ENCODE measurements around the gene REV3L.
"Not testable (repeated sequence)": the region's sequence is repeated elsewhere in the genome, so short reads cannot be mapped to it uniquely, and the experiment has no call there.

Gene REV3L

GRCh38 chr6:111354758-111355555 lies 128.1 kb downstream of the REV3L start:
- DNase-seq = no peak

GRCh38 chr6:111353912-111354462 lies 129.0 kb downstream of the REV3L start:
- DNase-seq = no peak

- DNase-seq = no peak
Measured at GRCh38 chr6:111347589-111347988, 135.4 kb downstream of the REV3L start.

GRCh38 chr6:111342913-111343312 lies 140.1 kb downstream of the REV3L start:
- peak; percentile 17 for DNase-seq

- DNase-seq = peak; percentile 50
Measured at GRCh38 chr6:111339294-111339693, 143.7 kb downstream of the REV3L start.

GRCh38 chr6:111338843-111339242 lies 144.2 kb downstream of the REV3L start:
- DNase-seq = peak; percentile 71

GRCh38 chr6:111337829-111338236 lies 145.2 kb downstream of the REV3L start:
- DNase-seq = no peak

- peak; percentile 16 for DNase-seq
Measured at GRCh38 chr6:111329882-111330633, 153.0 kb downstream of the REV3L start.

- DNase-seq = no peak
Measured at GRCh38 chr6:111326563-111326962, 156.5 kb downstream of the REV3L start.

- no peak for DNase-seq
Measured at GRCh38 chr6:111322145-111322544, 160.9 kb downstream of the REV3L start.

GRCh38 chr6:111307950-111308349 lies 175.1 kb downstream of the REV3L start:
- DNase-seq = not testable (repeated sequence)

GRCh38 chr6:111307275-111307858 lies 175.7 kb downstream of the REV3L start:
- no peak for DNase-seq

GRCh38 chr6:111306104-111306888 lies 176.7 kb downstream of the REV3L start:
- no peak for DNase-seq

GRCh38 chr6:111301946-111302345 lies 181.1 kb downstream of the REV3L start:
- DNase-seq = no peak

GRCh38 chr6:111300938-111301800 lies 181.8 kb downstream of the REV3L start:
- DNase-seq = not testable (repeated sequence)

- no peak for DNase-seq
Measured at GRCh38 chr6:111297776-111298175, 185.2 kb downstream of the REV3L start.

- DNase-seq = no peak
Measured at GRCh38 chr6:111294374-111294967, 188.5 kb downstream of the REV3L start.

- no peak for DNase-seq
Measured at GRCh38 chr6:111291336-111292259, 191.4 kb downstream of the REV3L start.

- peak; percentile 59 for DNase-seq
Measured at GRCh38 chr6:111290689-111291335, 192.2 kb downstream of the REV3L start.
